Gastroesophageal sphincter (tissue), 4 donors: ENCODE measurements around the gene HPSE2. TPM values are rescaled to one million over a fixed set of nuclear protein-coding genes. Genes with fewer than 3 reads are reported as not detected.
A peak's percentile ranks its signal among the peaks of the same experiment; 100 is the strongest.

ENCODE experiments used
- ATAC-seq: fragments of 150-250 bp; one replicate; pipeline ENCODE4 v1.9.1; 2016; ENCODE audit warnings: mild to moderate bottlenecking, moderate library complexity
- H3K27ac ChIP-seq, 4 donors: fragments of 200-600 bp; sonication (generic) in 3 of 4; 1 replicate in 3 of 4; 2 replicates in 1 of 4; pipeline ENCODE4 v1.5.1; 2016 to 2019
- H3K27me3 ChIP-seq: fragments of 200-600 bp; sonication (generic); one replicate; pipeline ENCODE4 v1.5.1; 2019
- H3K36me3 ChIP-seq, 2 donors: fragments of 200-600 bp; sonication (generic); one replicate each; pipeline ENCODE4 v1.5.1; 2019; ENCODE audit warnings: control low read depth in 1 of 2
- H3K4me1 ChIP-seq, 3 donors: fragments of 200-600 bp; sonication (generic); 1 replicate in 2 of 3; 2 replicates in 1 of 3; pipeline ENCODE4 v1.5.1; 2016 to 2019; ENCODE audit warnings: control low read depth in 2 of 3
- H3K4me3 ChIP-seq, 2 donors: fragments of 200-600 bp; sonication (generic); one replicate each; pipeline ENCODE4 v1.5.1; 2019; ENCODE audit warnings: mild to moderate bottlenecking in 1 of 2, moderate library complexity in 1 of 2
- H3K9me3 ChIP-seq, 3 donors: fragments of 200-600 bp; sonication (generic); one replicate each; pipeline ENCODE4 v1.5.1; 2017 to 2019; ENCODE audit warnings: control low read depth in 2 of 3
- EP300 ChIP-seq: sonication (generic); formaldehyde crosslinking; IDR thresholded peaks from one replicate; pipeline ENCODE4 v1.6.1; 2017; ENCODE audit warnings: antibody characterized with exemption, mild to moderate bottlenecking
- POLR2A ChIP-seq, 2 donors: fragments of 450-650 bp; IDR thresholded peaks; one replicate each; pipeline ENCODE4 v1.6.1; 2017; ENCODE audit warnings: antibody characterized with exemption in 2 of 2, mild to moderate bottlenecking in 2 of 2, moderate library complexity in 1 of 2
- POLR2AphosphoS5 ChIP-seq: sonication (generic); formaldehyde crosslinking; IDR thresholded peaks from one replicate; pipeline ENCODE4 v1.6.1; 2017; ENCODE audit warnings: antibody characterized with exemption
- WGBS, 2 donors: methylation state at CpG; one replicate each; pipeline ENCODE4 v1.1.5; 2018; ENCODE audit warnings: low coverage in 1 of 2; 5-methylcytosine and 5-hydroxymethylcytosine counted together
- total RNA-seq, 4 donors: library from RNA; depleted of rRNA; stranded (reverse); fragments of >200 nt; gene quantifications; one replicate each; pipeline ENCODE4 v1.1.0, GENCODE V29; 2016
- TF ChIP-seq, protein P1 (sequence below), 4 experiments: fragments of 200-600 bp in 2 of 4; fragments of 450-650 bp in 2 of 4; sonication (generic) in 1 of 4; IDR thresholded peaks; one replicate each; pipeline ENCODE4 v1.5.1; 2017 to 2019; ENCODE audit warnings: antibody characterized with exemption in 4 of 4, mild to moderate bottlenecking in 2 of 4, moderate library complexity in 2 of 4

The HPSE2 gene
- total RNA-seq, 4 donors from 2014 or later = 19.1 to 74.5 (median 58.8) TPM

DNA sequence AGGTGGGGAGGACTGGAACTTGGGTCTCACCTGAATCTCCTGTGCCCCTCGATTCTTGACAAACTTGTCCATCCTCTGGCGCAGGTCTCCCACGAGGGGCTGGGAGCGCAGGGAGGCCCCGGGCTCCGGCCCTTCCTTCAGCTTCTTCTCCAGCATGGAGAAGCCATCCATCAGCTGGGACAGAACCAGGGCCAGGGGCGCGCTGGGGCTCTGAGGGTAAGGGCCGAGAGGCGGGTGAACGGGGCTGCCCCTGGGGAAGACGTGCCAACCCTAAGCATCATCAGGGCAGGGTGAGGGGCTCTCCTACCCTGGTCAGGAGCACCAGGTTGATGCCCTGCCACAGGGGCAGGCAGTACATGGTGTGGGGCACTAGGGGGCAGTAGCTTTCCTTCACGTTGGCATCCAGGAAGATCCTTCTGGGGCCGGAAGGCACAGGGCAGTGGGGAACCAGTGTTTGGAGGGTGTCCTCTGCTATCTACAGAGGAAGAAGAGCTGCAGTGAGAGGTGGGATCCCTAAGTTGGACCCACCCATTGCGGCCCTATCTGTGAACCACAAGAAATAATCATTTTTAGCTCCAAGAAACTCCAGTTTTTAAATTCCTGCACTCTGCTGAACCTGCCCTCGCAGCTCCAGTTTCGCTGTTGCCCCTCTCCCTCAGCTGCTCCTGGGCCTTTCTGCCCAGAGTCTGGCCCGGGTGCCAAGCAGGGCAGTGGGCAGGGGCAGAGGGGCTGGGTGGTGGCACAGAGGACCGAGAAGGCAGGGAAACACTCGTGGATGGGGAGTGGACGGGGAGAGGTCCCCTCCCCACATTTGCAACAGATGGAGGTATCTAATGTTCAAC lies 809.9 kb downstream of the HPSE2 start:
- 100% methylated on average over 1 to 4 of the region's 21 CpGs for WGBS, 2 donors
- Histone ChIP-seq H3K27ac (no peak overlapping the region), H3K4me1 (no peaks in the 10 kb centered on the region), H3K27me3 (no peaks in the 10 kb centered on the region), H3K4me3 (no peak overlapping the region), H3K9me3 (no peaks in the 10 kb centered on the region), H3K36me3 (peaks cover 0 to 94% of the 10 kb centered on the region in 2 donors)
- ATAC-seq = peak; percentile 42
- TF ChIP-seq POLR2AphosphoS5 = no peak
- TF ChIP-seq, protein P1, sequence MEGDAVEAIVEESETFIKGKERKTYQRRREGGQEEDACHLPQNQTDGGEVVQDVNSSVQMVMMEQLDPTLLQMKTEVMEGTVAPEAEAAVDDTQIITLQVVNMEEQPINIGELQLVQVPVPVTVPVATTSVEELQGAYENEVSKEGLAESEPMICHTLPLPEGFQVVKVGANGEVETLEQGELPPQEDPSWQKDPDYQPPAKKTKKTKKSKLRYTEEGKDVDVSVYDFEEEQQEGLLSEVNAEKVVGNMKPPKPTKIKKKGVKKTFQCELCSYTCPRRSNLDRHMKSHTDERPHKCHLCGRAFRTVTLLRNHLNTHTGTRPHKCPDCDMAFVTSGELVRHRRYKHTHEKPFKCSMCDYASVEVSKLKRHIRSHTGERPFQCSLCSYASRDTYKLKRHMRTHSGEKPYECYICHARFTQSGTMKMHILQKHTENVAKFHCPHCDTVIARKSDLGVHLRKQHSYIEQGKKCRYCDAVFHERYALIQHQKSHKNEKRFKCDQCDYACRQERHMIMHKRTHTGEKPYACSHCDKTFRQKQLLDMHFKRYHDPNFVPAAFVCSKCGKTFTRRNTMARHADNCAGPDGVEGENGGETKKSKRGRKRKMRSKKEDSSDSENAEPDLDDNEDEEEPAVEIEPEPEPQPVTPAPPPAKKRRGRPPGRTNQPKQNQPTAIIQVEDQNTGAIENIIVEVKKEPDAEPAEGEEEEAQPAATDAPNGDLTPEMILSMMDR (IDR thresholded peaks at IDR 0.05) = peak in 3 of 4 experiments; percentile 25 to 67 (median 42)

DNA sequence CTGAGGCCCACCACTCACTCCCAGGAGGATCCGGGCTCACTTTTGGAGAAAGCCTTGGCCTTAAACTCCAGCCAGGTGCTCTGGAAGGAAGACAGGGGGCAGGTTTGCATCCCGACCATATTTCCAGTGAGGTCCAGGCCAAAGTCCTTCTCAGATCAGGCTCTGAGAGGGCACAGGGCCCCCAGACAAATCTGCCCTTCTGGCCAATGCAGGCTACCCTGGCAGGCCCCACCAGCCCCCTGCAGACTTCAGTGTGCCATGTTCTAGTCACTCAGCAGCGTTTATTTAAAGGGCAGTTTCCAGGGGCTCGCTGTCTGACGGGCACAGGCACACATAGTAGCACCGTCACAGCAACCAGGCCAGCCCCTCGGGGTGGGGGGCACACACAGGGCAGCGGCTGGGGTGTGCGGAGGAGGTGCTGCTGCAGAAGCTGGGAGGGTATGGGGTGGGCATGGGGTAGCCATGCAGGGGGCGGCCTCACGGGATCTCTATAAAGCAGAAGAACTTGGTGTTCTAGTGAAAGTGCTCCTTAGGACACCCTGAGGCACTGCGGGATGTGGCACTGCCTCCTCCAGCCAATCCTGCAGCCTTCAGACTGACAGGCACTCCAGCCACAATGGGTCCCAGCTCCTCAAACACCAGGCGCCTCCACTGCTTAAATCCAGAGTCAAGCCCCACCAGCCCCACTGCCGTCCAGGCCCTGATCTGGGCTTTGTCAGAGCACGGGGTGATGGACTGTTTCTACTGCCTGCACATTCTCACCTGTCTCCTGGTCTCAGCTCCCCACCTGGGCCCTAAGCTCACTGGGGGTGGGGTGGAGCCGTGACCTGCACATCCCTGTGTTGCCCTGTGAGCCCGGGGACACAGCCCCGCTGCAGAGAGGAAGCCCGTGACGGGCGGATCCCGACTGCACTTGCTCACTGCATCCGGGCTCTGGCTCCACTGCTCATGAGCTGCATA lies 811.1 kb downstream of the HPSE2 start:
- Histone ChIP-seq H3K27me3 (no peaks in the 10 kb centered on the region), H3K4me1 (no peaks in the 10 kb centered on the region), H3K36me3 (peaks cover 0 to 94% of the 10 kb centered on the region in 2 donors), H3K27ac (no peak overlapping the region), H3K4me3 (no peak overlapping the region), H3K9me3 (no peaks in the 10 kb centered on the region)
- WGBS, 2 donors = 88% methylated on average over 13 of the region's 23 CpGs; no CpG with 5 or more reads in 1 of the 2 donors
- TF ChIP-seq POLR2AphosphoS5 (no peak), POLR2A (IDR thresholded peaks at IDR 0.05) (no peak), EP300 (no peak)
- TF ChIP-seq, protein P1 (IDR thresholded peaks at IDR 0.05) = no peak
- no peak for ATAC-seq

- Histone ChIP-seq H3K9me3 (no peaks in the 10 kb centered on the region), H3K36me3 (peaks cover 0 to 94% of the 10 kb centered on the region in 2 donors), H3K27ac (no peak overlapping the region), H3K27me3 (no peaks in the 10 kb centered on the region), H3K4me1 (no peaks in the 10 kb centered on the region), H3K4me3 (no peak overlapping the region)
- TF ChIP-seq POLR2AphosphoS5 = no peak
- TF ChIP-seq, protein P1 (IDR thresholded peaks at IDR 0.05) = no peak
- ATAC-seq = no peak
- no CpG with 5 or more reads among the region's 9 CpGs for WGBS, 2 donors
These were observed 811.9 kb downstream of the HPSE2 start for GRCh38 chr10:98423691-98424120.

DNA sequence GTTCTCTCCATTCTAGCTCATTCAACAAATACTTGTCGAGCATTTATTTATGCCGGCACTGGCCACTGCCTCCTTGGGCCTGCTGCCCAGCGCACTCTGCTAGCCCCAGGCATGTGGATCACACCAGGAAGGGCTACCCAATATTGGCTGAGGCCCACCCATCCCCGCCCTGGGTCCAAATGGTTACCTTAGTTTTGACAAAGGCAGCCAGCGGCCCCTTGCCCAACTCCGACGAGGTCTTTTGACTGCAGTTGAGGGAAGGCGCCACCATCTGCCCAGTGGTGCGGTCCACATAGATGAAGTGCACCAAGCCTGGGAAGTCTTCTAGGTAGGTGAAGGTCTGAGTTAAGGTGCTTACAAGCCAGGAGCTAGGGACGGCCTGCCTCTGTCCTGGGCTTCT lies 813.5 kb downstream of the HPSE2 start:
- 97% methylated on average over 3 of the region's 10 CpGs; no CpG with 5 or more reads in 1 of the 2 donors for WGBS, 2 donors

More for the DNA sequence above, 813.5 kb downstream of the HPSE2 start:
- no peak overlapping the region for H3K27ac ChIP-seq
- peaks cover 0 to 94% of the 10 kb centered on the region in 2 donors for H3K36me3 ChIP-seq
- no peaks in the 10 kb centered on the region for H3K4me1 ChIP-seq
- H3K27me3 ChIP-seq = no peaks in the 10 kb centered on the region
- H3K4me3 ChIP-seq = no peak overlapping the region
- TF ChIP-seq POLR2A (IDR thresholded peaks at IDR 0.05) (no peak), POLR2AphosphoS5 (no peak), EP300 (no peak)
- TF ChIP-seq, protein P1 (IDR thresholded peaks at IDR 0.05) = no peak
- no peak for ATAC-seq
- no peaks in the 10 kb centered on the region for H3K9me3 ChIP-seq
